Measurements from ENCODE around the gene CLIP4. TPM values are rescaled to one million over a fixed set of nuclear protein-coding genes. Genes with fewer than 3 reads are reported as not detected.

The CLIP4 gene
- polyA plus RNA-seq, 1 of the 3 experiments (the other 2 are of a cell fraction), result 12.7 TPM

DNA sequence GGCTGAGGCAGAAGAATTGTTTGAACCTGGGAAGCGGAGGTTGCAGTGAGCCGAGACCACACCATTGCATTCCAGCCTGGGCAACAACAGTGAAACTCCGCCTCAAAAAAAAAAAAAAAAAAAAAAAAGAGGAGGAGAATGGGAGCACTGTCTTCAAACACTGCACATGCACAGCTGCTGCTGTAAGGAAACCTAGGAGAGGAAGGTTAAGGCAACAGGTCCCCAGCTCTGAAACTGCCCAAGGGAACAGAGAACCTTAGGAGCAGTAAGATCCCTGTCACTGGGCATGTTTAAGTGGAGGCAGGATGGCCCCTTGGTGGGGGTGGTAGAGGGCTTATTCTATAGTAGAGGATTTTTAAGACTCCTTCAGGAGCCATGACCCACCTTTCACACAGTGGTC is 111.2 kb downstream of the CLIP4 start:
- POLR2A ChIA-PET, result no interaction called here
- Histone ChIP-seq H3K9ac (no peak overlapping the region), H3K27ac (ENCODE audit: low read depth in 2 of 2, low read length in 1 of 2) (no peak overlapping the region; a peak in 1 of 4 replicates), H3K4me1 (ENCODE audit: control insufficient read depth in 1 of 2, insufficient read depth in 2 of 2, low read depth in 1 of 2, low read length in 1 of 2) (peaks cover 14 to 71% of the 10 kb centered on the region in 2 experiments), H3K27me3 (ENCODE audit: insufficient read depth) (peaks cover 12% of the 10 kb centered on the region; the same call in 1 of the 2 replicates), H3K4me3 (ENCODE audit: low read depth in 2 of 2, low read length in 1 of 2) (no peak overlapping the region), H3K9me3 (no peaks in the 10 kb centered on the region), H3K9me2 (no peaks in the 10 kb centered on the region), H4K20me1 (ENCODE audit: insufficient read depth) (no peaks in the 10 kb centered on the region), H2AFZ (ENCODE audit: low read depth) (no peak overlapping the region), H3F3A (replicated peaks; ENCODE audit: insufficient read depth) (no peaks in the 10 kb centered on the region), H3K4me2 (no peak overlapping the region), H3K79me2 (ENCODE audit: insufficient read depth) (no peaks in the 10 kb centered on the region), H3K36me3 (replicated peaks in 1 of 2; ENCODE audit: control insufficient read depth in 1 of 2, insufficient read depth in 2 of 2, low read length in 1 of 2) (no peaks in the 10 kb centered on the region)
- TF ChIP-seq MXI1 (IDR thresholded peaks at IDR 0.05; ENCODE audit: low read depth, low read length) (no peak), TEAD4 (IDR thresholded peaks at IDR 0.05; ENCODE audit: borderline replicate concordance, insufficient read depth) (no peak), TAF1 (IDR thresholded peaks at IDR 0.05; ENCODE audit: borderline replicate concordance, low read depth, low read length) (no peak), FOSL2 (IDR thresholded peaks at IDR 0.05; ENCODE audit: borderline replicate concordance, low read depth) (no peak), CHD2 (IDR thresholded peaks at IDR 0.05; ENCODE audit: low read length, partially characterized antibody) (no peak), GABPA (IDR thresholded peaks at IDR 0.05; ENCODE audit: low read depth) (no peak), GATA2 (CRISPR knock-in tag; IDR thresholded peaks at IDR 0.05) (no peak)
- TF ChIP-seq, protein P1, sequence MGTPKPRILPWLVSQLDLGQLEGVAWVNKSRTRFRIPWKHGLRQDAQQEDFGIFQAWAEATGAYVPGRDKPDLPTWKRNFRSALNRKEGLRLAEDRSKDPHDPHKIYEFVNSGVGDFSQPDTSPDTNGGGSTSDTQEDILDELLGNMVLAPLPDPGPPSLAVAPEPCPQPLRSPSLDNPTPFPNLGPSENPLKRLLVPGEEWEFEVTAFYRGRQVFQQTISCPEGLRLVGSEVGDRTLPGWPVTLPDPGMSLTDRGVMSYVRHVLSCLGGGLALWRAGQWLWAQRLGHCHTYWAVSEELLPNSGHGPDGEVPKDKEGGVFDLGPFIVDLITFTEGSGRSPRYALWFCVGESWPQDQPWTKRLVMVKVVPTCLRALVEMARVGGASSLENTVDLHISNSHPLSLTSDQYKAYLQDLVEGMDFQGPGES (IDR thresholded peaks at IDR 0.05; ENCODE audit: low read depth, low read length), result no peak
- 87% methylated on average over 3 of the region's 3 CpGs for WGBS (ENCODE audit: low lambda C conversion rate)
- CTCF ChIA-PET, result interaction anchor here (1.4 kb wide), 1 partner anchor 267 kb away, joined by 3 read pairs; no protein-coding TSS in a partner anchor
- no peak for DNase-seq

DNA sequence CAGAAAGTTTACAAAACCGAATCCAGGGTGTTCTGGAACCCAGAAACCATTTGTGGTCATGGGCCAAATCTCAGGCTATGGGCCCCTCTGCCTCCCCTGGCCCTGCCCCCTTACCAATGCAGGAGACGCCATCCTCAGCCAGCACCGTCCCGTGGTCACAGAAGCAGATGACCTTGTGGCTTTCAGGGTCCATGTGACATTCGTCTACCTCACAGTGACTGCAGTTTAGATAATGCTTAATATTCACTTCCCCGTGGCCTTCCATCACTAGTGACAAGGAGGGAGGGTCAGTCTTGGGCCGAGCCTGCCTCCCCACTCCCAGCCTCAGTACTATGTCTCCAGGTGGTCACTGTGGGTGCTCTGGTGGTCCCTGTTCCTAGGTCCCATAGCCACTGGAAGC is 111.6 kb downstream of the CLIP4 start:
- DNase-seq, result no peak
- Histone ChIP-seq H4K20me1 (ENCODE audit: insufficient read depth) (no peaks in the 10 kb centered on the region), H3K27ac (ENCODE audit: low read depth in 2 of 2, low read length in 1 of 2) (no peak overlapping the region; a peak in 1 of 4 replicates), H3K4me1 (ENCODE audit: control insufficient read depth in 1 of 2, insufficient read depth in 2 of 2, low read depth in 1 of 2, low read length in 1 of 2) (peaks cover 14 to 71% of the 10 kb centered on the region in 2 experiments), H3K27me3 (ENCODE audit: insufficient read depth) (peaks cover 12% of the 10 kb centered on the region; the same call in 1 of the 2 replicates), H3K4me3 (ENCODE audit: low read depth in 2 of 2, low read length in 1 of 2) (no peak overlapping the region), H3K79me2 (ENCODE audit: insufficient read depth) (no peaks in the 10 kb centered on the region), H3K9me3 (no peaks in the 10 kb centered on the region), H3F3A (replicated peaks; ENCODE audit: insufficient read depth) (no peaks in the 10 kb centered on the region), H3K9ac (no peak overlapping the region), H3K36me3 (replicated peaks in 1 of 2; ENCODE audit: control insufficient read depth in 1 of 2, insufficient read depth in 2 of 2, low read length in 1 of 2) (no peaks in the 10 kb centered on the region), H3K4me2 (no peak overlapping the region), H2AFZ (ENCODE audit: low read depth) (no peak overlapping the region), H3K9me2 (no peaks in the 10 kb centered on the region)
- ChIA-PET CTCF (interaction anchor here (1.4 kb wide), 1 partner anchor 268 kb away, joined by 3 read pairs; no protein-coding TSS in a partner anchor), POLR2A (no interaction called here)
- TF ChIP-seq, protein P2, sequence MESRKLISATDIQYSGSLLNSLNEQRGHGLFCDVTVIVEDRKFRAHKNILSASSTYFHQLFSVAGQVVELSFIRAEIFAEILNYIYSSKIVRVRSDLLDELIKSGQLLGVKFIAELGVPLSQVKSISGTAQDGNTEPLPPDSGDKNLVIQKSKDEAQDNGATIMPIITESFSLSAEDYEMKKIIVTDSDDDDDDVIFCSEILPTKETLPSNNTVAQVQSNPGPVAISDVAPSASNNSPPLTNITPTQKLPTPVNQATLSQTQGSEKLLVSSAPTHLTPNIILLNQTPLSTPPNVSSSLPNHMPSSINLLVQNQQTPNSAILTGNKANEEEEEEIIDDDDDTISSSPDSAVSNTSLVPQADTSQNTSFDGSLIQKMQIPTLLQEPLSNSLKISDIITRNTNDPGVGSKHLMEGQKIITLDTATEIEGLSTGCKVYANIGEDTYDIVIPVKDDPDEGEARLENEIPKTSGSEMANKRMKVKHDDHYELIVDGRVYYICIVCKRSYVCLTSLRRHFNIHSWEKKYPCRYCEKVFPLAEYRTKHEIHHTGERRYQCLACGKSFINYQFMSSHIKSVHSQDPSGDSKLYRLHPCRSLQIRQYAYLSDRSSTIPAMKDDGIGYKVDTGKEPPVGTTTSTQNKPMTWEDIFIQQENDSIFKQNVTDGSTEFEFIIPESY (IDR thresholded peaks at IDR 0.05; ENCODE audit: borderline replicate concordance, low read depth), result no peak
- no peak for TF ChIP-seq SIN3A (IDR thresholded peaks at IDR 0.05; ENCODE audit: borderline replicate concordance, low read depth, low read length)
- TF ChIP-seq, protein P3, sequence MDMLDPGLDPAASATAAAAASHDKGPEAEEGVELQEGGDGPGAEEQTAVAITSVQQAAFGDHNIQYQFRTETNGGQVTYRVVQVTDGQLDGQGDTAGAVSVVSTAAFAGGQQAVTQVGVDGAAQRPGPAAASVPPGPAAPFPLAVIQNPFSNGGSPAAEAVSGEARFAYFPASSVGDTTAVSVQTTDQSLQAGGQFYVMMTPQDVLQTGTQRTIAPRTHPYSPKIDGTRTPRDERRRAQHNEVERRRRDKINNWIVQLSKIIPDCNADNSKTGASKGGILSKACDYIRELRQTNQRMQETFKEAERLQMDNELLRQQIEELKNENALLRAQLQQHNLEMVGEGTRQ (IDR thresholded peaks at IDR 0.05; ENCODE audit: borderline replicate concordance, low read depth, low read length), result no peak
- TF ChIP-seq JUND (IDR thresholded peaks at IDR 0.05), result no peak
- TF ChIP-seq CHD2 (IDR thresholded peaks at IDR 0.05; ENCODE audit: low read length, partially characterized antibody), result no peak
- no peak for TF ChIP-seq RXRA (IDR thresholded peaks at IDR 0.05; ENCODE audit: borderline replicate concordance, low read depth)
- no peak for TF ChIP-seq MEF2A (IDR thresholded peaks at IDR 0.05; ENCODE audit: borderline replicate concordance, low read depth)
- TF ChIP-seq RCOR1 (IDR thresholded peaks at IDR 0.05; ENCODE audit: low read length), result no peak
- no peak for TF ChIP-seq NRF1 (IDR thresholded peaks at IDR 0.05; ENCODE audit: low read depth, low read length)
- TF ChIP-seq MXI1 (IDR thresholded peaks at IDR 0.05; ENCODE audit: low read depth, low read length), result no peak
- no peak for TF ChIP-seq RAD21 (IDR thresholded peaks at IDR 0.05; ENCODE audit: low read length)
- TF ChIP-seq, protein P4, sequence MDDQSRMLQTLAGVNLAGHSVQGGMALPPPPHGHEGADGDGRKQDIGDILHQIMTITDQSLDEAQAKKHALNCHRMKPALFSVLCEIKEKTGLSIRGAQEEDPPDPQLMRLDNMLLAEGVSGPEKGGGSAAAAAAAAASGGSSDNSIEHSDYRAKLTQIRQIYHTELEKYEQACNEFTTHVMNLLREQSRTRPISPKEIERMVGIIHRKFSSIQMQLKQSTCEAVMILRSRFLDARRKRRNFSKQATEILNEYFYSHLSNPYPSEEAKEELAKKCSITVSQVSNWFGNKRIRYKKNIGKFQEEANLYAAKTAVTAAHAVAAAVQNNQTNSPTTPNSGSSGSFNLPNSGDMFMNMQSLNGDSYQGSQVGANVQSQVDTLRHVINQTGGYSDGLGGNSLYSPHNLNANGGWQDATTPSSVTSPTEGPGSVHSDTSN (IDR thresholded peaks at IDR 0.05), result no peak
- WGBS (ENCODE audit: low lambda C conversion rate), result 40% methylated on average over 7 of the region's 7 CpGs

Measured in SK-N-SH (cell line).